ENCODE measurements around the gene FAM186B.

Gene FAM186B

GRCh38 chr12:49627752-49628360 is 22.4 kb upstream of the FAM186B start:
- no peaks in the 10 kb centered on the region for H3K4me1 ChIP-seq (ENCODE audit: control insufficient read depth, insufficient read depth, low read length)
- H3K9me3 ChIP-seq (ENCODE audit: control insufficient read depth, insufficient read depth, low read depth, low read length), result no peaks in the 10 kb centered on the region
- ChIA-PET CTCF (interaction anchor here (0.5 to 1.3 kb wide), 4 partner anchors 8 to 341 kb away, joined by 3 read pairs; no protein-coding TSS in a partner anchor), POLR2A (no interaction called here)
- H3K4me3 ChIP-seq (ENCODE audit: low read depth, low read length), result no peak overlapping the region
- H3K27ac ChIP-seq (ENCODE audit: extremely low read depth, low read depth, low read length), result no peak overlapping the region
- 0 out of 2 replicates have a peak, but pooled peaks have one; percentile 16 for TF ChIP-seq ZNF600 (tag by site-specific recombination; IDR thresholded peaks at IDR 0.05)
- peak; percentile 31; the same call in 1 of the 2 replicates for TF ChIP-seq ZNF335 (tag by site-specific recombination; conservative IDR thresholded peaks at IDR 0.05)
- TF ChIP-seq ZNF366 (tag by site-specific recombination; conservative IDR thresholded peaks at IDR 0.05), result peak; percentile 48; the same call in 1 of the 2 replicates
- no peak for TF ChIP-seq SETDB1 (IDR thresholded peaks at IDR 0.05; ENCODE audit: insufficient read length, low read length)
- no peak for TF ChIP-seq ZSCAN23 (tag by site-specific recombination; IDR thresholded peaks at IDR 0.05)
- peak; percentile 15; the same call in 1 of the 2 replicates for TF ChIP-seq KLF8 (tag by site-specific recombination; IDR thresholded peaks at IDR 0.05)
- peak; percentile 27; the same call in 1 of the 2 replicates for TF ChIP-seq YY2 (tag by site-specific recombination; IDR thresholded peaks at IDR 0.05)
- TF ChIP-seq ZNF660 (tag by site-specific recombination; IDR thresholded peaks at IDR 0.05), result 0 out of 2 replicates have a peak, but pooled peaks have one; percentile 27
- TF ChIP-seq ZNF555 (tag by site-specific recombination; conservative IDR thresholded peaks at IDR 0.05), result no peak
- no peak; the same call in 1 of the 2 replicates for TF ChIP-seq HIC1 (tag by site-specific recombination; IDR thresholded peaks at IDR 0.05)
- TF ChIP-seq ZNF654 (tag by site-specific recombination; IDR thresholded peaks at IDR 0.05; ENCODE audit: low read depth), result no peak
- peak; percentile 95 for TF ChIP-seq GLIS1 (tag by site-specific recombination; IDR thresholded peaks at IDR 0.05)
- no peak for TF ChIP-seq ZNF48 (tag by site-specific recombination; IDR thresholded peaks at IDR 0.05)
- TF ChIP-seq ZBTB49 (tag by site-specific recombination; IDR thresholded peaks at IDR 0.05; ENCODE audit: low read depth), result no peak
- no peak for TF ChIP-seq ZNF623 (tag by site-specific recombination; IDR thresholded peaks at IDR 0.05)
- TF ChIP-seq SALL2 (tag by site-specific recombination; IDR thresholded peaks at IDR 0.05; ENCODE audit: borderline replicate concordance), result no peak
- no peak for TF ChIP-seq ZNF223 (tag by site-specific recombination; IDR thresholded peaks at IDR 0.05)
- TF ChIP-seq SP7 (tag by site-specific recombination; IDR thresholded peaks at IDR 0.05), result 0 out of 2 replicates have a peak, but pooled peaks have one; percentile 26
- TF ChIP-seq ZNF639 (tag by site-specific recombination; IDR thresholded peaks at IDR 0.05), result no peak
- no peak for TF ChIP-seq ZNF266 (tag by site-specific recombination; IDR thresholded peaks at IDR 0.05; ENCODE audit: low read depth)
- peak; percentile 80 for TF ChIP-seq PRDM1 (tag by site-specific recombination; IDR thresholded peaks at IDR 0.05)
- TF ChIP-seq WT1 (tag by site-specific recombination; IDR thresholded peaks at IDR 0.05), result peak; percentile 45; the same call in 1 of the 2 replicates
- peaks cover 0 to 5% of the 10 kb centered on the region in 2 experiments; a peak in 1 of 3 replicates for H3K36me3 ChIP-seq (ENCODE audit: control insufficient read depth in 2 of 2, insufficient read depth in 1 of 2, low read length in 2 of 2)

All from HEK293 (cell line).